Medulla oblongata (tissue), 1 donor: ENCODE data around the gene RPN2.

Source experiments
- DNase-seq: peaks from one replicate; pipeline ENCODE4 v3.0.0-alpha.2; 2015; ENCODE audit errors: extremely low spot score

Gene RPN2

GRCh38 chr20:37185686-37186085 lies 6.6 kb downstream of the RPN2 start:
- DNase-seq = no peak

GRCh38 chr20:37188787-37189186 lies 9.7 kb downstream of the RPN2 start:
- DNase-seq = no peak

DNA sequence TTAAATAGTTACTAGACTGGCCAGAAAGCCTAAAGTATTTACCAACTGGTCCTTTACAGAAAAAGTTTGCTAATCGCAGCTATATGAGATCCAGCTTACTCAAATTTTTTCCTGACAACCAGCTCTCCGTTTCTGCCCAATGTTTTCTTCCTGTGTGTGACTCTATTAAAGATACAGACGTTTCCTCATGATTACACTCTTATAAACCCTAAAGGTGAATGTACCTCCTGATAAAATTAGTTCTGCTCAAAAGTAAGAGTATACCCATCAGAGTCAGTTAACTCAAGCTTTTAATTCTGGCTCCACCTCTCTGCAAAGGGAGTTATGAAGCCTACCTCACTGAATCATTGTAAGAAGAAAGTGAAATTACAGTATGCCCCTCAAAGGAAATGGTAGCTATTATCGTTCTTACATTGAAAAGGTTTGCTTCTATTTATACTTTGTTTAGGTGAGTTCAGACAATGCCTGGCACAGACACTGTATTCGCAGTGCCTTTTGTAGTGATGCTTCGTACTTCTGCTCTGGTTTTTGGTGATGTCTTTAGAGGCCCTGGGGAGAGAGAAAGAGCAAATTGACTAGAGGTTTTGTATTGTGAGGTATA lies 10.4 kb downstream of the RPN2 start:
- no peak for DNase-seq

DNA sequence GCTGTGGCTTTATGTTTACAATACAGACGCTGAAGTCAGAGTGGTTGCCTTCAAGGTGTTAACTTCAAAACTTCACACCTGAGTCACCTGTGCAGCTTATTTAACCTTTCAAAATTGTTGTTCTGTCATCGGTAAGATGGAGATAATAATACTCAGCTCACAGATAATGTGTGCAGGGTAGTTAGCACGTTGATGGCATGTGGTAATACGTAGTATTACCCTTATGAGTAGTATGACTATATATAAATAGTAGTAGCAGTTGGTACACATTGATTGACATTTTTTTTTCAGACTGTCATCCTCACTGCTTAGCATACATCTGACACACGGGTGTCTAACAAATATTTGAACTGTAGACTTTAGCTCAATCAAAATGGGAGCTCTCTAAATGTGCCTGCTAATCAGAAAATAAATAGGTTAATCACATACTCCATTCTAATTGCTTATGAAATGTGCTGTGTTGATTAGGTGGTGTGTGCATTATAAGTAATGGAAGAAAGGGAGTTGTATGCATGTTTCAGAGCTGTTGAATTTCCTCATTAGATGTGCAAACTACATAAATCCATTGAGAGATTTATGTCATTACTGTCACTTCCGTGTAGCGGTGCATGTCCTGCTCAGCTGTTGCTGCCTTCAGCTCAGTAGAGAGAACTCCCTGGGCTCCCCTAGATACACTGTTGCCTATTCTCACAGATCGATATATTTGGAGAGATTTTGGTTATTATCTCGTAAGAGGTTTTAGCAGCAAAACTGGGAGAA lies 11.4 kb downstream of the RPN2 start:
- DNase-seq = no peak

DNA sequence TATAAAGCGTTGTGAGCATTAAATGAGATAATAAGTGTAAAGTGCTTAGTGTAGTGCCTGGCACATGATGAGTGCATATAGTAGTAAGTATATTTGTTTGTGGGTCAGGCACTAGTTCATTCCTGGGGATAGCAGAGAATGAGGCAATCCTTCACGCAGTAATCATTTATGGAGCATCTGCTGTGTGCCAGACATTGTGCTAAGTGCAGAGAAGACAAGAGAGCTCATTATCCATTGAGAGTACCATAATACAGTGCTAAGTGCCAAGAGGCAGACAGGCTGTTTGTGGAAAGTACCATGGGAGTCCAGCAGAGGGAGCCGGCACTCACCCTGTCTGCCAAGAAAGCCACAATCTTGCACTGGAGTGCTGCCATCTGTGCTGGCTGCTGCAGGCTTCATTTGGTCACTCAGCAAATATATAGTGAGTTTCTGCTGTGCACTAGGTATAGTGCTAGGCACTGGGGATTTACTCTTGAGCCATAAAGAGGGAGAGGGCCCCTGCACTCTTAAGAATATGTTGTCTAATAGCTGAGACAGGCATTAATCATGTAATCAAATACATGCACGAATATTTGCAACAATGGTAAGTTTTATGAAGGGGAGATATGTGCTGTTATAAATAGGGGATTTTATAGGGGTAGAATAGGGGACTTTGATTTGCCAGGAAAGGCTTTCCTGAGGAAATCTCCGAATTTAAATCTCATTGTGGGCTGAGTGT lies 13.2 kb downstream of the RPN2 start:
- peak; percentile 97 for DNase-seq

DNA sequence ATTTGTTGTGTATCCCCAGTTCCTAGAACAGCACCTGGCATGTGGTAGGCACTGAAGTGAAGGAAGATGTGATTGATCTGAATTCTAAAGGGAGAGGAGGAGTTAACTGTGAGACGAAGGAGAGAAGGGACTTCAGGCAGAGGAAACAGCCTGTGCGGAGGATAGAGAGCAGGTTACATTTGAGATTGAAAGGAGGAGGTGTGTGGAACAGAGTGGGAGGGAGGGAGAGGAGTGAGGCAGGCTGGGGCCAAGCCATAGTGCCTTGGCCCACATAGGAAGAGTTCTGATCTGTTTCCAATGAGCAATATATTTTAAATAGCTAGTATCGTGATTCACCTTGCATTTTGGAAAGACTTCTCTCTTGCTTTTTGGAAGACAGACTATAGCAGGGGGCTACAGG lies 14.1 kb downstream of the RPN2 start:
- DNase-seq = no peak

- no peak for DNase-seq
Observed at GRCh38 chr20:37193821-37194220, 14.7 kb downstream of the RPN2 start.

- DNase-seq = no peak
Observed at GRCh38 chr20:37194621-37195417, 15.7 kb downstream of the RPN2 start.

- no peak for DNase-seq
Observed at GRCh38 chr20:37198932-37199660, 20.0 kb downstream of the RPN2 start.

GRCh38 chr20:37200376-37200775 lies 21.2 kb downstream of the RPN2 start:
- DNase-seq = no peak

GRCh38 chr20:37200926-37201826 lies 22.0 kb downstream of the RPN2 start:
- DNase-seq = no peak

- DNase-seq = no peak
Observed at GRCh38 chr20:37201827-37202162, 22.7 kb downstream of the RPN2 start.

DNA sequence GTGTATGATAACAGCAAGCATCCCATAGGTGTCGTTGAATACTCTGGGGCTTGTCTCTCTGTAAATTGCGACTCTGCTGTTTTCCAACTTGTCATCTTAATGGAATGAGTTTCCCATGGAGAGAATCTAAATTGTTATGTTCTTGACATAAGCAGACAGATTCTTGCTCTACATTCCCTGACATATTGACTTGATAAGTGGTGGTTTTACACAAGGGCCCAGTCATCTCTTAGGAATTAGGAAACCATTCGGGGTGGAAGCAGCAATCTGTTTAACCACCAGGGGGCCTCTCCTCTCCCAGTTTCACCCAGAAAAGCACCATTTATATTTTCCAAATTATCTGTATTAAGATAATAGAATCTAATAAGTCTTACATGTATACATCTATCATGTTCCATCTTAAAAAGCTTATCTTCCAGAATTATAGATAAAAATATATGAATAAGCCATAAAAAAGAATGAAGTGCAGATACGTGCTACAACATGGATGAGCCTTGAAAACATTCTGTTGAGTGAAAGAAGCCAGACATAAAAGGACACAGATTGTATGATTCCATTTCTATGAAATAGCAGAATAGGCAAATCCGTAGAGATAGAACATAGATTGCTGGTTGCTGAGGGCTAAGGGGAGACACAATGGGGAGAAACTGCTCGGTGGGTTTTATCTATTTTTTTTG lies 23.3 kb downstream of the RPN2 start:
- peak; percentile 63 for DNase-seq

- DNase-seq = no peak
Observed at GRCh38 chr20:37204056-37204455, 24.9 kb downstream of the RPN2 start.

DNA sequence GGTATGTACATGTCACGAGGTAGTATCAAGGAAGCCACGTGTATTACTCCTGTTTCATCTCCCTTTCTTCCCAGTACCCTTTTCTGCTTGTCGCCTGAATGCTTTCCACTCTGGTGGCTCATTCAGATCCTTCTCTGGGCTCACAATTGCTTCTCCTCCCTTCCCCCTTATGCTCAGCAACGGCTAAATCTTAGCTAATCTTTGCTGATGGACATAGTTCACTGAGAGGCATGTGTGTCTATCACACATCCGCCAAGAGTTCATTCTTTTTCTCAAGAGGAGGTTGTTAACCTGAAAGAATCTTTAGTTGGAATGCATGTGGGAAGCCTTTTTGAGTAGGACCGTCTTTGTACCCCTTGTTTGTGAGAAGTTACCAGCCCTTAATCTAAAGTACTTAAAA lies 26.0 kb downstream of the RPN2 start:
- no peak for DNase-seq

DNA sequence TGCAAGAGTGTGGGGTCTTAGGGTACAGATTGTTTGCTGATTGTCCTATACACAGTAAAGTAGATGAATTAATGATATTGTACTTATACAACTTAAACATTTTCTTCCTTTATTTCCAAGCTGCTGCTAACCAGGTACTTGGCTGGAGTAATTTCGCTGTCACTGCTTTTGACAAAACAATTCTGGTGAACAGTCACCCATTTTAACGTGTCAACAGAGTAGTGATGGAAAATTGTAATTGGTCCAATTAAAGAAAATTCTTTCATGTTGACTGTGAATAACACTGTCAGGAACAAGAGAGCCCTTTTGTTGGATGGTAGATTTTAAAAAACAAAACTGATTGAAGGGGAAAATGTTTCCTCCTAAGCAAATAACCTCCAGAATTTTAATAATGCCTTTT lies 26.7 kb downstream of the RPN2 start:
- DNase-seq = no peak

- no peak for DNase-seq
Observed at GRCh38 chr20:37207171-37207570, 28.0 kb downstream of the RPN2 start.

DNA sequence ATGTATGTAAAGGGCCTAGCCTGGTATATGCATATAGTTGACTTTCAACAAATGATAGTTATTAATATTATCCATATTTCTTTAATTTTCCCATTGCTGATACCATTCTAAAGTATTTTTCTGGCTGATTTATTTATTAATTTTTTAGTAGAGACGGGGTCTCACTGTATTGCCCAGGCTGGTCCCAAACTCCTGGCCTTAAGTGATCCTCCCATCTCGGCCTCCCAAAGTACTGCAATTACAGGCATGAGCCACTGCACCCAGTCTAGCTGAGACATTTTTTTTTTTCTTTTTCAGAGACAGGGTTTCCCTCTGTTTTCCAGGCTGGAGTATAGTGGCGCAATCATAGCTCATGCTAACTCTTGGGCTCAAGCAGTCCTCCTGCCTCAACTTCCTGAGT lies 30.1 kb downstream of the RPN2 start:
- DNase-seq = no peak

DNA sequence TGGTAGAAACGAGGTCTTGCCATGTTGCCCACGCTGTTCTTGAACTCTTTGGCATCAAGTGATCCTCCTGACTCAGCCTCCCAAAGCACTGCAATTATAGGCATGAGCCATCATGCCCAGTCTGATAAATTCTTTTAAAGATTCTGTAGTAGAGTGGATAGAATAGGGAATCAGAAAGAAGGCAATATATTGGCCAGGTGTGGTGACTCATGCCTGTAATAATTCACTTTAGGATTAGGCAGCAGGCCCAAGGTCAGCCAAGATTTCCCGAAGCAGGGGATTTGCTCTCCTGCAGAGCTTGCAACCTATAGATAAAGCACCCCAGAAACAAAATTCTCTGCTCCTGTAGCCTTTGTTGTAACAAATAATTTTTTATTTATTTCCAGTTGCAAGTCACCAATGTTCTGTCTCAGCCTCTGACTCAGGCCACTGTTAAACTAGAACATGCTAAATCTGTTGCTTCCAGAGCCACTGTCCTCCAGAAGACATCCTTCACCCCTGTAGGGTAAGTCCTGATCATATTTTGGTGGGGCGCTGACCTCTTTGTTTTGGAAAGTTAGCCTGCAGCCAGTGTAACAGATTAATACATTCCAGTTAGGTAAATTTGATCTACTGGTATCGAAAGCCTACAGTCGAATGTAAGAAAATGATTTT lies 30.7 kb downstream of the RPN2 start:
- DNase-seq = no peak

DNA sequence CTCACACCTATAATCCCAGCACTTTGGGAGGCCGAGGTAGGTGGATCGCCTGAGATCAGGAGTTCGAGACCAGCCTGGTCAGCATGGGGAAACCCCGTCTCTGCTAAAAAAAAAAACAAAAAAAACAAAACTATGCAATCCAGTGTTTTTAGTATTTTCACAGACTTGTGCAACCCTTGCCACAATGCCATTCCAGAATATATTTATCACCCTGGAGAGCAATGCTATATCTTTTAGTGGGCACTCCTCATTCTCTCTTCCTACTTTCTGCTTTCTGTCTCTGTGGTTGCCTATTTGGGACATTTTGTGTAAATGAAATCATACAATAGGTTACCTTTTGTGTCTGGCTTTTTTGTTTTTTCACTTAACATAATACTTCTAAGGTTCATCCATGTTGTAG lies 39.3 kb downstream of the RPN2 start:
- no peak for DNase-seq
